GM18505 (cell line): ENCODE results near the gene ACAA1.

Source experiments
- ATAC-seq: cut with Tn5 transposase; IDR thresholded peaks from one replicate; pipeline ENCODE4 v1.9.1; 2021; ENCODE audit not compliant: unreplicated experiment
- POLR2A ChIP-seq: IDR thresholded peaks from 4 replicates; pipeline ENCODE4 v1.6.1; 2011; ENCODE audit warnings: borderline replicate concordance; ENCODE audit not compliant: insufficient read depth, insufficient read length; ENCODE audit errors: extremely low read depth

Gene ACAA1, protein sequence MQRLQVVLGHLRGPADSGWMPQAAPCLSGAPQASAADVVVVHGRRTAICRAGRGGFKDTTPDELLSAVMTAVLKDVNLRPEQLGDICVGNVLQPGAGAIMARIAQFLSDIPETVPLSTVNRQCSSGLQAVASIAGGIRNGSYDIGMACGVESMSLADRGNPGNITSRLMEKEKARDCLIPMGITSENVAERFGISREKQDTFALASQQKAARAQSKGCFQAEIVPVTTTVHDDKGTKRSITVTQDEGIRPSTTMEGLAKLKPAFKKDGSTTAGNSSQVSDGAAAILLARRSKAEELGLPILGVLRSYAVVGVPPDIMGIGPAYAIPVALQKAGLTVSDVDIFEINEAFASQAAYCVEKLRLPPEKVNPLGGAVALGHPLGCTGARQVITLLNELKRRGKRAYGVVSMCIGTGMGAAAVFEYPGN

DNA sequence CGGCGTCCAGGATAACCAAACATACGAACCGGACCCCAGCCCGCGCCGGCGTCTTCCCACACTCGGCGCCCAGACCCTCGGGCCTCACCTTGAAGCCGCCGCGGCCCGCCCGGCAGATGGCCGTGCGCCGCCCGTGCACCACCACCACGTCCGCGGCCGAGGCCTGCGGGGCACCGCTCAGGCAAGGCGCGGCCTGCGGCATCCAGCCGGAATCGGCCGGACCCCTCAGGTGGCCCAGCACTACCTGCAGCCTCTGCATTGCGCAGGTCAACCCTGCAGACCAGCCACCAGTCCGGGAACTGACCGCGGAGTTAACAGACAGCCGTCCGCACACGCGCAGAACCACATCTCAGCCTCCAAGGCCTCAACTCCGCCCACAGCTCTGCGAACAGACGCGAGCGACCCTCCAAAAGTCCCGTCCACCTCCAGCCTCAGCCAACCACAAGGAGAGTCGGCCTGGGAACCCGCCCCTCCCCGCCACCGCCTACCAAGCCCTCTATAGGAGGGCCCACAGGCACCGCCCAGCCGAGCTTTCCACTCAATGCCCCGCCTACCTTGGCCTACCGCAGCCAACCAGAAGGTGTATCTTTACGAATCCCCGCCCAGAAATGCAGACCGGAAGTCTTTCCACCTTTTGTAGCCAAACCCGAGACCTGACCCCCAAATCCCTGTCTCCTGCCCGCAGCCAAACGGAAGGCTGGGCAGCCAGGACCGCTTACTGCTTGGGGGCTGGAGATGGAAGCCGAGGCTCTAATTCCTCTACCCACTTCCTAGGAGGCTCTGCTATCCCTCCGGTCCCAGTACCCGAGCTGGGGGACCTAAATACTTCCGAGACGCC, at the start of gene ACAA1:
ACAA1 (minus strand) TSS at position 351 of the 838 bp plus-strand sequence; CDS start at position 259, 92 bp downstream.
- peak; percentile 91 for ATAC-seq
- TF ChIP-seq POLR2A: peak; percentile 91

GRCh38 chr3:38177181-38177580, 40.3 kb upstream of the ACAA1 start:
- no peak for TF ChIP-seq POLR2A
- ATAC-seq: no peak

DNA sequence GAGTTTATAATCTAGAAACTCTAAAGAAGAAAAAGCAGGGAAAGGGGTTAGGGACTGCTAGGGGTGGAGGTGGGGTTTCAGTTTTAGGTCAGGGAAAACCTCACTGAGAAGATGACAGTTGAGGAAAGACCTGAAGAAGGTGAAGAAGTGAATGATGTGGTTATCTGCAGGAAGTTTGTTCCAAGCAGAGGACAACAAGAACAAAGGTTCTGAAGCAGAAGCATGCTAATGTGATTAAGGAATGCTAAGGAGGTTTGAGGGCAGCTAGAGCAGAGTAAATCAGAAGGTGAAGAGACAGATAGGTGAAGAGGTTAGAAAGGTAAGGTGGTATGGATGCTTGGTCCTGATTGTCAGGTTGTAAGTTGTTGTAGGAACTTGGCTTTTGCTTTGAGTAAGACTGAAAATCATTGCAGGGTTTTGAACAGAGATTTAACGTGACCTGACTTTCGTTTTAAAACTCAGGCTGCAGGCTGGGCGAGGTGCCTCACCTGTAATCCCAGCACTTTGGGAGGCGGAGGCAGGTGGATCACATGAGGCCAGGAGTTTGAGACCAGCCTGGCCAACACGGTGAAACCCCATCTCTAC, 37.0 kb upstream of the ACAA1 start:
- ATAC-seq: peak; percentile 47
- no peak for TF ChIP-seq POLR2A

- TF ChIP-seq POLR2A: no peak
- no peak for ATAC-seq
These were observed 34.7 kb upstream of the ACAA1 start for GRCh38 chr3:38171622-38172021.

DNA sequence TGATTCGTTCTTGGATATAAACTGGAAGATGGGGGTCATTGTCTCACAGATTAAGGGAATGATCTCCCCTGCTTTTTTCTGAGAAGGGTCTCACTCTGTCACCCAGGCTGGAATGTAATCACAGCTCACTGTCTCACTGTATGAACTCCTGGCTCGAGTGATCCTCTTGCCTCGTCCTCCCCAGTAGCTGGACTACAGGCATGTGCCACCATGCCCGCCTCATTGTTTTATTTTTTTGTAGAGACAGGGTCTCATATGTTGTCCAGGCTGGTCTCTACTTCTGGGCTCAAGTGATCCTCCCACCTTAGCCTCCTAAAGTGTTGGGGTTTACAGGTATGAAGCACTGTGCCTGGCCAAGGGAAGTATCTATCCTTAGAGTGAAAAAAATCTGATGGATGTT, 33.8 kb upstream of the ACAA1 start:
- TF ChIP-seq POLR2A: no peak
- no peak for ATAC-seq

GRCh38 chr3:38169027-38169317, 32.0 kb upstream of the ACAA1 start:
- ATAC-seq: no peak
- TF ChIP-seq POLR2A: no peak

DNA sequence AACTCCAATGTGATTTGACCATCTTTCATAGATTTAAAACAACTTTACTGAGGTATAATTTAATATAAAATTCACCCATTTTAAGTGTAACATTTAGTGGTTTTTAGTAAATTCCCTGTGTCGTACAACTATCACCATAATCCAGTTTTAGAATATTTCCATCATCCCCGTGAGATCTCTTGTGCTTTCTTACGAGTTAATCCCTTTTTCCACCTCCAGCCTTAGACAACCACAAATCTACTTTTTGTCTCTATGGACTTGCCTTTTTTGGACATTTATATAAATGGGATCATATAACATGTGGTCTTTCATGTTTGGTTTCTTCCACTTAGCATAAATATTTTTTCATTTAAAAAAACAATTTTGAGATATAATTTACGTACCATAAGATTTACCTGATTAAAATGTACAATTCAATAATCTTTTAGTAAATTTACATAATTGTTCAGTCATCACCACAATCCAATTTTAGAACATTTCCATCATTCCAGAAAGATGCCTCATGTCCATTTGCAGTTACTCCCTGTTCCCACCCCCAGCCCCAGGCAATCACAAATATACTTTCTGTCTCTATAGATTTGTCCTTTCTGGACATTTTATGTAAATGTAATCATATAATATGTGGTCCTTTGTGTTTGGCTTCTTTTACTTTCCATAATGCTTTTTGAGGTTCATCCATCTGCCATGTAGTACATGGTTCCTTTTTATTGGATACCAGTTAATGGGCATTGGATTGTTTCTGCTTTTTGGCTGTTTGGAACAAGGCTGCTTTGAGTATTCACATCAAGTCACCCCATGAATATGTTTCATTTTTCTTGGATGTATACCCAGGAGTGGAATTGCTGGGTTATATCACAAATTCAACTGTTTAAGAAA, 31.5 kb upstream of the ACAA1 start:
- no peak for TF ChIP-seq POLR2A
- ATAC-seq: no peak

GRCh38 chr3:38167591-38167990, 30.7 kb upstream of the ACAA1 start:
- ATAC-seq: no peak
- no peak for TF ChIP-seq POLR2A

GRCh38 chr3:38165722-38166387, 28.9 kb upstream of the ACAA1 start:
- no peak for TF ChIP-seq POLR2A
- no peak for ATAC-seq

DNA sequence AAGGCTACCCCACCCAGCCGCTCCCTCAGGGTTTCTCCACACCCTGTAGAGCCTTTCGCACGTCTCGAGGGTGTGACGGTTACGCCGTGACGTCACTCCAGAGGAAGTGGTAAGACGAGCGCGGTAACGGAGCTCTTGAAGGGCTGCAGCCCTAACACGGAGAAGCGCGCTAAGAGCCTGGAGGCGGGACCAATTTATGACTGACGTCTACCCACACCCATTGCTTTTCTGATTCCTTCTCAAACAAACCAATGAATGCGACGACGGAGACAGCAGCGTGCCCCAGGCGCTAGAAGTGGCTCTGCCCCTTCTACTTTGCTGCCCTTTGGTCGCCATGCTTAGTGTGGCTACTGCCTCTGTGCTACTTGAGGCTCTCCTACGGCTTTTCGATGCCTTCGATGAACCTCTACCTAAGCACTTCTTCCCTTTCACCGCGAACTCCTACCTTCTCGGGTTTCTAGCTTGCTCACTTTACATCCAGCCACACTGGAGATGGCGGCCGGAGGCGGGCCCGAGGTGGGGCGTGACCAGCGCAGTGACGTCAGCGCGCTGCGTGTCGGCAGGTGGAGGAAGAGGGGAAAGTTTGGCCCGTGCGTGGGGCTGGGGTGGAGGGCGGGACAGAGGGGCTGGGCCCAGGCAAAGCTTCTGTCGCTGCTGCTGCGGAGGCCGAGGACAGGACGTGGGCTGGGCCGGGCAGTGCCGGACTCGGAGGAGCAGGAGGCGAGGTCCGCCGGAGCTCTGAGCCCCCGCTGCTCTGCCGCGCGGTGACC, 28.2 kb upstream of the ACAA1 start, which contains the start of gene OXSR1:
OXSR1 (plus strand) TSS at position 586 of the 770 bp plus-strand sequence. CDS start 340 bp downstream, outside the sequence.
- peak; percentile 89 for ATAC-seq
- peak; percentile 82 for TF ChIP-seq POLR2A

DNA sequence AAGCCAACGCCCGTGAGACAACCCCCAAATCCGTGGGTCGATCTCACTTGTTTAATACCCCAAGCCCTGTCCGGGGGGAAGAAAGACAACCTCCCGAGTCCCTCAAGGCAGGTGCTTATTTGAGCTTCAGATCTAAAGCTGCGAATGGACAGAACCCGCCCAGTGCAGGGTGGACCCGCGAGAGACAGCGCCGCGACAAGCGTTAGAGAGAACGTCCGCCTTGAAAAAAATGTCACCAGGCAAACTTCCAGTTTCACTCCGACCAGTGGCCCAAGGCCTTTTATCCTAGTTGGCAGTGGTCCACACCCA, 27.7 kb upstream of the ACAA1 start:
- ATAC-seq: peak; percentile 12
- no peak for TF ChIP-seq POLR2A
